Calu3 (cell line): ENCODE results near the gene TRIM62. TPM values are rescaled to one million over a fixed set of nuclear protein-coding genes. Genes with fewer than 3 reads are reported as not detected.
"Not testable (repeated sequence)": the region's sequence is repeated elsewhere in the genome, so short reads cannot be mapped to it uniquely, and the experiment has no call there.

Experiments
- BruUV-seq: library from RNA; stranded (reverse); fragments of 400-500 nt; replicated peaks from 2 replicates; lab custom pipeline; 2021; lab: Mats Ljungman, UMichigan
- CTCF ChIA-PET: fragments of 300-600 bp; sonication (Branson Sonifier 250); formaldehyde crosslinking; loops from one replicate; lab custom pipeline; 2022; ENCODE audit warnings: antibody characterized with exemption; lab: Charles Lee
- DNase-seq: peaks from one replicate; pipeline ENCODE4 v3.0.0; 2022
- H3K27ac Mint-ChIP-seq: one replicate; pipeline ENCODE4 v1.8.0; 2022; ENCODE audit warnings: mixed read lengths; ENCODE audit not compliant: unreplicated experiment
- H3K27me3 Mint-ChIP-seq: one replicate; pipeline ENCODE4 v1.8.0; 2022; ENCODE audit warnings: mixed read lengths; ENCODE audit not compliant: unreplicated experiment
- H3K36me3 Mint-ChIP-seq: one replicate; pipeline ENCODE4 v1.8.0; 2022; ENCODE audit warnings: mild to moderate bottlenecking, moderate library complexity, mixed read lengths; ENCODE audit not compliant: insufficient read depth, unreplicated experiment
- H3K4me1 Mint-ChIP-seq: one replicate; pipeline ENCODE4 v1.8.0; 2022; ENCODE audit warnings: mild to moderate bottlenecking, low read depth, mixed read lengths; ENCODE audit not compliant: unreplicated experiment
- H3K4me3 Mint-ChIP-seq: one replicate; pipeline ENCODE4 v1.8.0; 2022; ENCODE audit warnings: mild to moderate bottlenecking, low read depth, moderate library complexity, mixed read lengths; ENCODE audit not compliant: unreplicated experiment
- H3K9me3 Mint-ChIP-seq: one replicate; pipeline ENCODE4 v1.8.0; 2022; ENCODE audit warnings: low read depth, mixed read lengths; ENCODE audit not compliant: unreplicated experiment
- CTCF ChIP-seq: fragments of 200-600 bp; IDR thresholded peaks from one replicate; pipeline ENCODE4 v1.8.0; 2022; ENCODE audit warnings: antibody characterized with exemption; ENCODE audit not compliant: unreplicated experiment
- intact Hi-C: fragments of 100-400 bp; cut with micrococcal nuclease; formaldehyde crosslinking; loops from one replicate; pipeline ENCODE4 v1.10.0; 2022; ENCODE audit not compliant: unreplicated experiment
- total RNA-seq: library from RNA; stranded (reverse); gene quantifications from 2 replicates; pipeline ENCODE4 v1.2.3, GENCODE V29; 2022

Gene TRIM62
- total RNA-seq, 1 experiment from 2014 or later = 8.8 TPM

GRCh38 chr1:33141216-33141615 is 40.6 kb downstream of the TRIM62 start:
- CTCF ChIA-PET = no interaction called here
- H3K27me3 Mint-ChIP-seq = peaks cover 19% of the 10 kb centered on the region
- H3K36me3 Mint-ChIP-seq = peaks cover 3% of the 10 kb centered on the region
- TF ChIP-seq CTCF = no peak
- no peaks in the 10 kb centered on the region for H3K4me1 Mint-ChIP-seq
- intact Hi-C loops = no loop called here
- H3K27ac Mint-ChIP-seq = no peak overlapping the region
- no peaks in the 10 kb centered on the region for H3K9me3 Mint-ChIP-seq
- DNase-seq = no peak
- BruUV-seq = no TSS peak
- H3K4me3 Mint-ChIP-seq = no peak overlapping the region

GRCh38 chr1:33140153-33141149 is 41.4 kb downstream of the TRIM62 start:
- Mint-ChIP-seq H3K9me3 (no peaks in the 10 kb centered on the region), H3K36me3 (peaks cover 3% of the 10 kb centered on the region), H3K27ac (no peak overlapping the region), H3K4me3 (no peak overlapping the region), H3K4me1 (no peaks in the 10 kb centered on the region), H3K27me3 (peaks cover 27% of the 10 kb centered on the region)
- DNase-seq = no peak
- no TSS peak for BruUV-seq
- TF ChIP-seq CTCF = no peak
- intact Hi-C loops = no loop called here
- CTCF ChIA-PET = no interaction called here

DNA sequence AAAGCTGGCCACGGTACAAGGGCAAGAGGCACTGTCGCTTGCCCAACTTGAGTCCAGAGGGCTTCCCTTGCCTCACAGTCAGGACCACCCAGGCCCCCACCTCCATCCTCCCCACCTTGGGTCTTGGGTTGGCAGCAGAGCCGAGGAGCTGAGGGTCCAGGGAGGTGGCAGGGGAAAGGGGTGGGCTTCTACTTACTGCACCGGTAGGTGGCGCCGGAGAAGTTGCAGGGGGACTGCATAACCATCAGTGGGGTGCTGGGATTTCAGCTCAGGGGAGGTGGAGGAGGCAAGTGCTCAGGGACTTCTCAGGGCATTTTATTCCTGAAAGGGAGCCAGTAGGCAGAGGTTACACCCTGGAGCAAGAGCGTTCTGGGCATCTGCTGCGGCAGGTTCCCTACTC is 44.0 kb downstream of the TRIM62 start:
- intact Hi-C loops = no loop called here
- Mint-ChIP-seq H3K27me3 (peaks cover 35% of the 10 kb centered on the region), H3K4me3 (no peak overlapping the region), H3K27ac (no peak overlapping the region), H3K36me3 (no peaks in the 10 kb centered on the region), H3K4me1 (no peaks in the 10 kb centered on the region), H3K9me3 (no peaks in the 10 kb centered on the region)
- TF ChIP-seq CTCF = no peak
- CTCF ChIA-PET = no interaction called here
- no TSS peak for BruUV-seq
- DNase-seq = no peak

DNA sequence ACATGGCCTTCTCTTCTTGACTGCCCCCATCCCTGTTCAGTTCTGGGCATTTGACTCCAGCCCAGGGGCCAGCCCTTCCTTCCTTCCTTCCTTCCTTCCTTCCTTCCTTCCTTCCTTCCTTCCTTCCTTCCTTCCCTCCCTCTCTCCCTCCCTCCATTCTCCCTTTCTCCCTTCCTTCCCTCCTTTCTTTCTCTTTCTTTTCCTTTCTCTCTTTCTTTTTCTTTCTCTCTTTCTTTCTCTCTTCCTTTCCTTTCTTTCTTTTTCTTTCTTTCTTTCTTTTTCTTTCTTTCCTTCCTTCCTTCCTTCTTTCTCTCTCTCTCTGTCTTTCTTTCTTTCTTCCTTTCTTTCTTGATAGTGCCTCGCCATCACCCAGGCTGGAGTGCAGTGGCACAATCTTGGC is 45.8 kb downstream of the TRIM62 start:
- H3K36me3 Mint-ChIP-seq, H3K4me1 Mint-ChIP-seq, CTCF ChIA-PET, H3K27ac Mint-ChIP-seq, DNase-seq, H3K4me3 Mint-ChIP-seq, H3K9me3 Mint-ChIP-seq, intact Hi-C loops, BruUV-seq: not testable (repeated sequence)
- H3K27me3 Mint-ChIP-seq = peaks cover 35% of the 10 kb centered on the region
